ENCODE results near the gene SDC3. TPM values are rescaled to one million over a fixed set of nuclear protein-coding genes. Genes with fewer than 3 reads are reported as not detected.

The SDC3 gene
- polyA plus RNA-seq, 1 experiment, result 18.0 TPM

DNA sequence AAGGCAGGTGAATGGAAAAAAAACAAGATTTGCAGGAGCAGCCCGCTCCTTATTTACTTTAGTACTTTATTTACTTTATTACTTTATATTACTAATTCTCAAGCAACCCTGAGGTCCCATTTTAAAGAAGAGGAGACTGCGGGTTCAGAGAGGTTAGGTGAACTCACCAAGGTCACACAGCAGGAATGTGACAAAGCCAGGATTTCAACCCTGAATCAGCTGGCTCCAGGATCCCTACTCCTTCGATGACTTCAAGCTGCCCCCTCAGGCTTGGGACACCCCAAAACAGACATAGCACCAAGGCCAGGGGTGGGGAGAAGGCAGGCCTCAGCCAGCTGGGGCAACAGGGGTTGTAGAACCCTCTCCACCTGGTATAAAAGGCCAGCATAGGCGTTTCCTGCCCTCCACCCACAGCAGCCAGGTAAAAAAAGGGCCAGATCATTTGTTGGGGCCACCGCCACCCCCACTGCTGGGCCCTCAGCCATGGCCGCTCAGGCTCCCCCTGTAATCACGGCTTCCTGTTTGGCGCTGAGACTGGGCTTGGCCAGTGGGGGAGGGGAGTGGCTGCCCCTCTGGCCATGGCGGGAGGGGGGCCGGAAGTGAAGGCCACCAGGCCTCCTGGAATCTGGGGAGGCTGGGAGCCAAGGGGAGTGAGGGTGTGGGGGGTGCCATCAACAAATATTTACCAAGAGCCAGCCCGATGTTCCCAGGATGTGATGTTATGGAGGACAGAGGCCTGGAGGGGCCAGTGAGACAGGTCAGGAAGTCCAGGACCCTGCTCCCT lies 6.6 kb downstream of the SDC3 start:
- TF ChIP-seq CTCF (IDR thresholded peaks at IDR 0.05; ENCODE audit: insufficient read depth, low read depth, low read length), result no peak
- ChIA-PET POLR2A (no interaction called here), CTCF (interaction anchor here (1.1 to 6.3 kb wide), 4 partner anchors 10 to 120 kb away, joined by 3 to 51 read pairs (median 12); no protein-coding TSS in a partner anchor)
- DNase-seq (ENCODE audit: low read depth), result no peak
- H3K36me3 ChIP-seq (ENCODE audit: control insufficient read depth, insufficient read depth, low read length), result no peaks in the 10 kb centered on the region
- H3K27me3 ChIP-seq (ENCODE audit: control insufficient read depth, insufficient read depth, low read length), result no peaks in the 10 kb centered on the region
- H3K4me3 ChIP-seq (ENCODE audit: low read depth, low read length), result no peak overlapping the region

GRCh38 chr1:30900931-30901560 lies 7.5 kb downstream of the SDC3 start:
- DNase-seq (ENCODE audit: low read depth), result no peak
- TF ChIP-seq CTCF (IDR thresholded peaks at IDR 0.05; ENCODE audit: insufficient read depth, low read depth, low read length), result no peak
- CTCF ChIA-PET, result interaction anchor here (1.1 to 3.7 kb wide), 4 partner anchors 11 to 121 kb away, joined by 3 to 19 read pairs (median 4); no protein-coding TSS in a partner anchor
- Histone ChIP-seq H3K4me3 (ENCODE audit: low read depth, low read length) (no peak overlapping the region), H3K36me3 (ENCODE audit: control insufficient read depth, insufficient read depth, low read length) (no peaks in the 10 kb centered on the region), H3K27me3 (ENCODE audit: control insufficient read depth, insufficient read depth, low read length) (no peaks in the 10 kb centered on the region)
- POLR2A ChIA-PET, result no interaction called here

DNA sequence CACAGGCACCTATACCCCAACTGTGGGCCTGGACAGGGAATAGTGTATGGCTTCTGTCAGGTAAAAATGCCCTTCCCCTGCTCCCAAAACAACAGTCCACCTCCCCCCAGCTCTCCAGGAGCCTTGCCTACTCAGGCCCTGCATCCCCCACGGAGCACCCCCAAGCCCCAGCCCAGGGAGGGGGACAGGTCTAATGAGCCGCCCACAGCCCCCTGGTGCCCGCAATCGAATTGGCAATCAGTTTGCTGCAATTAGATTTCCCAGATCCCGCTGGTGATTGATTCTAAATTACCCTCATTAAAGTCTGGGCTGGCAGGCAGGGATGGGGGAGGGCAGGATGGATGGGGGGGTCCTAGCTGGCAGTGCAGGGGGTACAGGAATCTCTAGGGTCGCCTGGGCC lies 8.1 kb downstream of the SDC3 start:
- Histone ChIP-seq H3K36me3 (ENCODE audit: control insufficient read depth, insufficient read depth, low read length) (no peaks in the 10 kb centered on the region), H3K4me3 (ENCODE audit: low read depth, low read length) (no peak overlapping the region), H3K27me3 (ENCODE audit: control insufficient read depth, insufficient read depth, low read length) (no peaks in the 10 kb centered on the region)
- ChIA-PET CTCF (interaction anchor here (1.1 to 3.7 kb wide), 3 partner anchors 11 to 120 kb away, joined by 4 to 19 read pairs (median 5); no protein-coding TSS in a partner anchor), POLR2A (no interaction called here)
- no peak for DNase-seq (ENCODE audit: low read depth)
- no peak for TF ChIP-seq CTCF (IDR thresholded peaks at IDR 0.05; ENCODE audit: insufficient read depth, low read depth, low read length)

- TF ChIP-seq CTCF (IDR thresholded peaks at IDR 0.05; ENCODE audit: insufficient read depth, low read depth, low read length), result no peak
- no peak overlapping the region for H3K4me3 ChIP-seq (ENCODE audit: low read depth, low read length)
- no peaks in the 10 kb centered on the region for H3K27me3 ChIP-seq (ENCODE audit: control insufficient read depth, insufficient read depth, low read length)
- DNase-seq (ENCODE audit: low read depth), result no peak
- POLR2A ChIA-PET, result no interaction called here
- CTCF ChIA-PET, result interaction anchor here (1.6 to 3.7 kb wide), 2 partner anchors 12 to 99 kb away, joined by 4 to 19 read pairs; no protein-coding TSS in a partner anchor
- no peaks in the 10 kb centered on the region for H3K36me3 ChIP-seq (ENCODE audit: control insufficient read depth, insufficient read depth, low read length)
These were observed 8.8 kb downstream of the SDC3 start for GRCh38 chr1:30899577-30900389.
